ENCODE data around the gene TUT4.
A peak's percentile ranks its signal among the peaks of the same experiment; 100 is the strongest.

TUT4 gene

GRCh38 chr1:52552505-52553361 lies at the start of gene TUT4:
Gene TUT4, minus strand, starts transcription at chr1:52553092. Its CDS starts 26,812 bp downstream, at chr1:52526280.
- TF ChIP-seq, protein P1, sequence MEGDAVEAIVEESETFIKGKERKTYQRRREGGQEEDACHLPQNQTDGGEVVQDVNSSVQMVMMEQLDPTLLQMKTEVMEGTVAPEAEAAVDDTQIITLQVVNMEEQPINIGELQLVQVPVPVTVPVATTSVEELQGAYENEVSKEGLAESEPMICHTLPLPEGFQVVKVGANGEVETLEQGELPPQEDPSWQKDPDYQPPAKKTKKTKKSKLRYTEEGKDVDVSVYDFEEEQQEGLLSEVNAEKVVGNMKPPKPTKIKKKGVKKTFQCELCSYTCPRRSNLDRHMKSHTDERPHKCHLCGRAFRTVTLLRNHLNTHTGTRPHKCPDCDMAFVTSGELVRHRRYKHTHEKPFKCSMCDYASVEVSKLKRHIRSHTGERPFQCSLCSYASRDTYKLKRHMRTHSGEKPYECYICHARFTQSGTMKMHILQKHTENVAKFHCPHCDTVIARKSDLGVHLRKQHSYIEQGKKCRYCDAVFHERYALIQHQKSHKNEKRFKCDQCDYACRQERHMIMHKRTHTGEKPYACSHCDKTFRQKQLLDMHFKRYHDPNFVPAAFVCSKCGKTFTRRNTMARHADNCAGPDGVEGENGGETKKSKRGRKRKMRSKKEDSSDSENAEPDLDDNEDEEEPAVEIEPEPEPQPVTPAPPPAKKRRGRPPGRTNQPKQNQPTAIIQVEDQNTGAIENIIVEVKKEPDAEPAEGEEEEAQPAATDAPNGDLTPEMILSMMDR (IDR thresholded peaks at IDR 0.05; ENCODE audit: low read depth, low read length, missing control alignments) = no peak
- H3K4me3 ChIP-seq (ENCODE audit: low read depth, low read length) = peak within 1 kb of the TSS; percentile 82
- DNase-seq (ENCODE audit: low read depth) = no peak

DNA sequence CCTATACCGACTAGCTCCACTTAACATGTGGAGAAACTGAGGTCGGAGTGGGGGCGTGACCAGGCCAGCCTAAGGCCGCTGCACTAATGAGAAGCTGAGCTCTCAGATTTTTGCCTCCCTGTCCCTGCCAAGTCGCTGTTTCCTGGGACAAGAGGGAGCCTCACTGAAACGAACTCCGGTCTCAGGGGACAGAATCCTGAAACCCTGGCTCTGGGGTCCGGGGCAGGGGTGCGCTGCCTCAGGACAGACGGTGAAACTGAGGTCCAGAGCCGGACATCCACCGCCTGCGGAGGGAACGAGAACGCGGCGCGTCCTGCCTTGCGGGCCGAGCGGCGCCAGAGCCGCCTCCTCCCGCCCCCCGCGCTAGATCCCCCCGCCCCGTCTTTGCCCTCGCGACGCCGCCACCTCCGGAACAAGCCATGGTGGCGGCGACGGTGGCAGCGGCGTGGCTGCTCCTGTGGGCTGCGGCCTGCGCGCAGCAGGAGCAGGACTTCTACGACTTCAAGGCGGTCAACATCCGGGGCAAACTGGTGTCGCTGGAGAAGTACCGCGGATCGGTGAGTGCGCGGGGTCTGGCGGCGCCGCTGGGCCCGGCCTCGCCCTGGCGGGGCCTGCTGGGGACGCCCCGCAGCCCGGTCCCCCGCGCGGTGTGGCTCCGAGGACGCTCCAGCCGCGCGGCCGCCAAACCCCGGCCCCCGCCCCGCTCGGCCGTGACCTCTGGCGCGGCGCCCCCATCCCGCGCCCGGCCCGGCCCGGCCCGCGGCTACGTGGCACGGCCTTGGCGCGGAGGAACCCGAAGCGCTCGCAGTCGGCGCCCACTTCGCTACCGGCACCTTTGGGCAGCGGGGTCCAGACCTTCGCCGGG lies 49.3 kb upstream of the TUT4 start, which contains the start of gene GPX7:
GPX7 (plus strand) TSS at position 381 of the 865 bp plus-strand sequence; CDS start at position 420, 39 bp downstream.
- H3K4me3 ChIP-seq (ENCODE audit: low read depth, low read length) = peak within 1 kb of the TSS; percentile 50
- TF ChIP-seq, protein P1 (IDR thresholded peaks at IDR 0.05; ENCODE audit: low read depth, low read length, missing control alignments) = no peak
- DNase-seq (ENCODE audit: low read depth) = no peak

GRCh38 chr1:52601519-52601918 lies 48.6 kb upstream of the TUT4 start:
- no peak overlapping the region; the same call in 1 of the 2 replicates for H3K4me3 ChIP-seq (ENCODE audit: low read depth, low read length)
- TF ChIP-seq, protein P1 (IDR thresholded peaks at IDR 0.05; ENCODE audit: low read depth, low read length, missing control alignments) = no peak
- no peak for DNase-seq (ENCODE audit: low read depth)

GRCh38 chr1:52600533-52601179 lies 47.8 kb upstream of the TUT4 start:
- no peak overlapping the region for H3K4me3 ChIP-seq (ENCODE audit: low read depth, low read length)
- TF ChIP-seq, protein P1 (IDR thresholded peaks at IDR 0.05; ENCODE audit: low read depth, low read length, missing control alignments) = no peak

GRCh38 chr1:52599236-52599635 lies 46.3 kb upstream of the TUT4 start:
- DNase-seq (ENCODE audit: low read depth) = no peak
- TF ChIP-seq, protein P1 (IDR thresholded peaks at IDR 0.05; ENCODE audit: low read depth, low read length, missing control alignments) = no peak
- H3K4me3 ChIP-seq (ENCODE audit: low read depth, low read length) = no peak overlapping the region

More at GRCh38 chr1:52600533-52601179, 47.8 kb upstream of the TUT4 start:
- DNase-seq (ENCODE audit: low read depth) = no peak

GRCh38 chr1:52598729-52599128 lies 45.8 kb upstream of the TUT4 start:
- TF ChIP-seq, protein P1 (IDR thresholded peaks at IDR 0.05; ENCODE audit: low read depth, low read length, missing control alignments) = no peak
- H3K4me3 ChIP-seq (ENCODE audit: low read depth, low read length) = no peak overlapping the region
- DNase-seq (ENCODE audit: low read depth) = no peak
